GM12892 (cell line): ENCODE results near the gene OR12D3.

ENCODE experiments used
- POLR2A ChIP-seq: IDR thresholded peaks from 2 replicates; pipeline ENCODE4 v1.6.1; 2011; ENCODE audit warnings: low read depth, low read length, control low read depth
- POLR2AphosphoS5 ChIP-seq: IDR thresholded peaks from 2 replicates; pipeline ENCODE4 v1.6.1; 2011; ENCODE audit warnings: low read depth, low read length, control low read depth
- TAF1 ChIP-seq: IDR thresholded peaks from 2 replicates; pipeline ENCODE4 v1.6.1; 2011; ENCODE audit warnings: low read depth, mild to moderate bottlenecking, control low read depth, low read length, borderline replicate concordance

DNA sequence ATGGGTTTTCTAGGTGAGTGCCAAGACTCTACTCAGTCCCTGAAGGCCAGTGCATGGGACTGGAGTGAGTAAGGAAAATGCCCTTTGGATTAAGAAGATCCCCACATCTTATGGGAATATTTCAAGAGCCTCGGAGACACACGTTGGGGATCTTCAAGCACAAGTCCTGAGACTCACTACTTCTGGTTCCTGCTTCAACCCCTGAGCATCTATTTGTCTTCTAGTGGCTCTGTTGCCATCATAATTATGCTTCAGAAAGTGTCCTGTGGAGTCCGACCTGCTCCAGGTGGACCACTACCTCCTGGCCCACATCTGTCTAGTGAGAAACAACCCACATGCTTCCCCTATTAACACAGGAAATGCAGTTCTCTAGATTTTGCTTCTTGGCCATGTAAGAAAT is 6.3 kb downstream of the OR12D3 start, which contains the start of gene OR5V1:
- TF ChIP-seq POLR2A (no peak), POLR2AphosphoS5 (no peak), TAF1 (no peak)
